GM12878 (cell line): ENCODE data around the gene GALNT15.

Source experiments
- NRF1 ChIP-seq: conservative IDR thresholded peaks from 2 replicates; pipeline ENCODE4 v1.6.1; 2011; ENCODE audit warnings: mild to moderate bottlenecking, low read depth, low read length, improper control_type of control experiment
- STAT3 ChIP-seq: IDR thresholded peaks from 2 replicates; pipeline ENCODE4 v1.6.1; 2011; ENCODE audit warnings: low read depth, low read length, improper control_type of control experiment
- TF ChIP-seq, protein P1 (sequence below), 3 experiments: IDR thresholded peaks in 2 of 3; conservative IDR thresholded peaks in 1 of 3; 2 replicates each; pipeline ENCODE4 v1.5.1; 2011; ENCODE audit warnings: low read depth in 3 of 3, low read length in 3 of 3, mild to moderate bottlenecking in 3 of 3, control low read depth in 2 of 3, moderate library complexity in 2 of 3, inconsistent platforms in 1 of 3, mixed read lengths in 1 of 3; ENCODE audit not compliant: control insufficient read depth in 2 of 3, insufficient read depth in 1 of 3; ENCODE audit errors: extremely low read depth in 1 of 3
- TF ChIP-seq, protein P2 (sequence below): IDR thresholded peaks from 2 replicates; pipeline ENCODE4 v1.6.1; 2011; ENCODE audit warnings: low read depth, low read length, improper control_type of control experiment, borderline replicate concordance

- TF ChIP-seq, protein P1, sequence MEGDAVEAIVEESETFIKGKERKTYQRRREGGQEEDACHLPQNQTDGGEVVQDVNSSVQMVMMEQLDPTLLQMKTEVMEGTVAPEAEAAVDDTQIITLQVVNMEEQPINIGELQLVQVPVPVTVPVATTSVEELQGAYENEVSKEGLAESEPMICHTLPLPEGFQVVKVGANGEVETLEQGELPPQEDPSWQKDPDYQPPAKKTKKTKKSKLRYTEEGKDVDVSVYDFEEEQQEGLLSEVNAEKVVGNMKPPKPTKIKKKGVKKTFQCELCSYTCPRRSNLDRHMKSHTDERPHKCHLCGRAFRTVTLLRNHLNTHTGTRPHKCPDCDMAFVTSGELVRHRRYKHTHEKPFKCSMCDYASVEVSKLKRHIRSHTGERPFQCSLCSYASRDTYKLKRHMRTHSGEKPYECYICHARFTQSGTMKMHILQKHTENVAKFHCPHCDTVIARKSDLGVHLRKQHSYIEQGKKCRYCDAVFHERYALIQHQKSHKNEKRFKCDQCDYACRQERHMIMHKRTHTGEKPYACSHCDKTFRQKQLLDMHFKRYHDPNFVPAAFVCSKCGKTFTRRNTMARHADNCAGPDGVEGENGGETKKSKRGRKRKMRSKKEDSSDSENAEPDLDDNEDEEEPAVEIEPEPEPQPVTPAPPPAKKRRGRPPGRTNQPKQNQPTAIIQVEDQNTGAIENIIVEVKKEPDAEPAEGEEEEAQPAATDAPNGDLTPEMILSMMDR (IDR thresholded peaks at IDR 0.05 in 2 of 3, conservative IDR thresholded peaks at IDR 0.05 in 1 of 3; ENCODE audit: control insufficient read depth in 2 of 3, extremely low read depth in 1 of 3, insufficient read depth in 1 of 3, low read depth in 3 of 3, low read length in 3 of 3) = no peak
- TF ChIP-seq, protein P2, sequence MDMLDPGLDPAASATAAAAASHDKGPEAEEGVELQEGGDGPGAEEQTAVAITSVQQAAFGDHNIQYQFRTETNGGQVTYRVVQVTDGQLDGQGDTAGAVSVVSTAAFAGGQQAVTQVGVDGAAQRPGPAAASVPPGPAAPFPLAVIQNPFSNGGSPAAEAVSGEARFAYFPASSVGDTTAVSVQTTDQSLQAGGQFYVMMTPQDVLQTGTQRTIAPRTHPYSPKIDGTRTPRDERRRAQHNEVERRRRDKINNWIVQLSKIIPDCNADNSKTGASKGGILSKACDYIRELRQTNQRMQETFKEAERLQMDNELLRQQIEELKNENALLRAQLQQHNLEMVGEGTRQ = no peak
- TF ChIP-seq NRF1 = no peak
- TF ChIP-seq STAT3 = no peak
These were observed 25.7 kb upstream of the GALNT15 start for GRCh38 chr3:16148783-16149182.
